Measurements from ENCODE around the gene RAPGEF5.

GRCh38 chr7:22399546-22399945, 42.6 kb upstream of the RAPGEF5 start:
- TF ChIP-seq CTCF (IDR thresholded peaks at IDR 0.05) = no peak
- TF ChIP-seq EP300 (IDR thresholded peaks at IDR 0.05) = no peak
- no peak for TF ChIP-seq POLR2A (IDR thresholded peaks at IDR 0.05)
